ENCODE data around the gene SAAL1. TPM values are rescaled to one million over a fixed set of nuclear protein-coding genes. Genes with fewer than 3 reads are reported as not detected.

SAAL1 gene
- total RNA-seq, 1 experiment from 2014 or later = 41.2 TPM

- Histone ChIP-seq H3K79me2 (ENCODE audit: insufficient read depth, low read length) (no peaks in the 10 kb centered on the region), H3K27ac (ENCODE audit: low read depth, low read length) (no peak overlapping the region), H3K9me2 (ENCODE audit: insufficient read depth) (no peaks in the 10 kb centered on the region), H3K4me1 (ENCODE audit: control insufficient read depth in 1 of 2, insufficient read depth in 2 of 2, low read length in 2 of 2) (no peaks in the 10 kb centered on the region), H2AFZ (ENCODE audit: low read depth, low read length, poor library complexity, severe bottlenecking) (no peak overlapping the region), H3K4me3 (replicated peaks in 1 of 2; ENCODE audit: low read depth in 1 of 2, low read length in 2 of 2) (no peak overlapping the region), H3K27me3 (ENCODE audit: insufficient read depth, low read length) (no peaks in the 10 kb centered on the region), H3K36me3 (ENCODE audit: control insufficient read depth in 1 of 2, insufficient read depth in 2 of 2, low read length in 2 of 2) (no peaks in the 10 kb centered on the region), H4K20me1 (ENCODE audit: insufficient read depth) (no peaks in the 10 kb centered on the region), H3K9ac (ENCODE audit: low read length) (no peak overlapping the region), H3K9me3 (ENCODE audit: control insufficient read depth in 1 of 2, insufficient read depth in 1 of 2, low read depth in 1 of 2, low read length in 2 of 2) (no peaks in the 10 kb centered on the region), H3K4me2 (ENCODE audit: low read length) (no peak overlapping the region)
- RAD21 ChIA-PET (ENCODE audit: low non-redundant PET in 1 of 2, low total read pairs in 2 of 2, uncharacterized antibody in 2 of 2, unreplicated experiment in 2 of 2) = no interaction called here
- no peak for ATAC-seq
- no TSS peak for BruUV-seq (replicated peaks)
- CTCF ChIA-PET = no interaction called here
- no peak for DNase-seq (ENCODE audit: low read depth, low spot score)
- intact Hi-C loops (cut with micrococcal nuclease) = no loop called here
- POLR2A ChIA-PET = no interaction called here
- TF ChIP-seq SP1 (IDR thresholded peaks at IDR 0.05; ENCODE audit: low read depth) = no peak
- TF ChIP-seq SRF (IDR thresholded peaks at IDR 0.05; ENCODE audit: low read depth) = no peak
- TF ChIP-seq EZH2phosphoT487 (IDR thresholded peaks at IDR 0.05; ENCODE audit: borderline replicate concordance) = no peak
- TF ChIP-seq, protein P1, sequence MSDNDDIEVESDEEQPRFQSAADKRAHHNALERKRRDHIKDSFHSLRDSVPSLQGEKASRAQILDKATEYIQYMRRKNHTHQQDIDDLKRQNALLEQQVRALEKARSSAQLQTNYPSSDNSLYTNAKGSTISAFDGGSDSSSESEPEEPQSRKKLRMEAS (IDR thresholded peaks at IDR 0.05) = no peak
- TF ChIP-seq JUND (IDR thresholded peaks at IDR 0.05) = no peak
- TF ChIP-seq, protein P2, sequence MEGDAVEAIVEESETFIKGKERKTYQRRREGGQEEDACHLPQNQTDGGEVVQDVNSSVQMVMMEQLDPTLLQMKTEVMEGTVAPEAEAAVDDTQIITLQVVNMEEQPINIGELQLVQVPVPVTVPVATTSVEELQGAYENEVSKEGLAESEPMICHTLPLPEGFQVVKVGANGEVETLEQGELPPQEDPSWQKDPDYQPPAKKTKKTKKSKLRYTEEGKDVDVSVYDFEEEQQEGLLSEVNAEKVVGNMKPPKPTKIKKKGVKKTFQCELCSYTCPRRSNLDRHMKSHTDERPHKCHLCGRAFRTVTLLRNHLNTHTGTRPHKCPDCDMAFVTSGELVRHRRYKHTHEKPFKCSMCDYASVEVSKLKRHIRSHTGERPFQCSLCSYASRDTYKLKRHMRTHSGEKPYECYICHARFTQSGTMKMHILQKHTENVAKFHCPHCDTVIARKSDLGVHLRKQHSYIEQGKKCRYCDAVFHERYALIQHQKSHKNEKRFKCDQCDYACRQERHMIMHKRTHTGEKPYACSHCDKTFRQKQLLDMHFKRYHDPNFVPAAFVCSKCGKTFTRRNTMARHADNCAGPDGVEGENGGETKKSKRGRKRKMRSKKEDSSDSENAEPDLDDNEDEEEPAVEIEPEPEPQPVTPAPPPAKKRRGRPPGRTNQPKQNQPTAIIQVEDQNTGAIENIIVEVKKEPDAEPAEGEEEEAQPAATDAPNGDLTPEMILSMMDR (IDR thresholded peaks at IDR 0.05 in 2 of 3, conservative IDR thresholded peaks at IDR 0.05 in 1 of 3; ENCODE audit: borderline replicate concordance in 1 of 3, insufficient read depth in 1 of 3, low read depth in 2 of 3, low read length in 2 of 3) = no peak
- TF ChIP-seq YY1 (IDR thresholded peaks at IDR 0.05; ENCODE audit: extremely low read depth, insufficient replicate concordance, low read depth, low read length) = no peak
- no peak for TF ChIP-seq TCF7L2 (IDR thresholded peaks at IDR 0.05; ENCODE audit: borderline replicate concordance, extremely low read depth, insufficient read depth, insufficient read length)
- TF ChIP-seq, protein P3, sequence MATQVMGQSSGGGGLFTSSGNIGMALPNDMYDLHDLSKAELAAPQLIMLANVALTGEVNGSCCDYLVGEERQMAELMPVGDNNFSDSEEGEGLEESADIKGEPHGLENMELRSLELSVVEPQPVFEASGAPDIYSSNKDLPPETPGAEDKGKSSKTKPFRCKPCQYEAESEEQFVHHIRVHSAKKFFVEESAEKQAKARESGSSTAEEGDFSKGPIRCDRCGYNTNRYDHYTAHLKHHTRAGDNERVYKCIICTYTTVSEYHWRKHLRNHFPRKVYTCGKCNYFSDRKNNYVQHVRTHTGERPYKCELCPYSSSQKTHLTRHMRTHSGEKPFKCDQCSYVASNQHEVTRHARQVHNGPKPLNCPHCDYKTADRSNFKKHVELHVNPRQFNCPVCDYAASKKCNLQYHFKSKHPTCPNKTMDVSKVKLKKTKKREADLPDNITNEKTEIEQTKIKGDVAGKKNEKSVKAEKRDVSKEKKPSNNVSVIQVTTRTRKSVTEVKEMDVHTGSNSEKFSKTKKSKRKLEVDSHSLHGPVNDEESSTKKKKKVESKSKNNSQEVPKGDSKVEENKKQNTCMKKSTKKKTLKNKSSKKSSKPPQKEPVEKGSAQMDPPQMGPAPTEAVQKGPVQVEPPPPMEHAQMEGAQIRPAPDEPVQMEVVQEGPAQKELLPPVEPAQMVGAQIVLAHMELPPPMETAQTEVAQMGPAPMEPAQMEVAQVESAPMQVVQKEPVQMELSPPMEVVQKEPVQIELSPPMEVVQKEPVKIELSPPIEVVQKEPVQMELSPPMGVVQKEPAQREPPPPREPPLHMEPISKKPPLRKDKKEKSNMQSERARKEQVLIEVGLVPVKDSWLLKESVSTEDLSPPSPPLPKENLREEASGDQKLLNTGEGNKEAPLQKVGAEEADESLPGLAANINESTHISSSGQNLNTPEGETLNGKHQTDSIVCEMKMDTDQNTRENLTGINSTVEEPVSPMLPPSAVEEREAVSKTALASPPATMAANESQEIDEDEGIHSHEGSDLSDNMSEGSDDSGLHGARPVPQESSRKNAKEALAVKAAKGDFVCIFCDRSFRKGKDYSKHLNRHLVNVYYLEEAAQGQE (IDR thresholded peaks at IDR 0.05; ENCODE audit: low read depth) = no peak
- no peak for TF ChIP-seq CBX3 (IDR thresholded peaks at IDR 0.05; ENCODE audit: low read depth)
- TF ChIP-seq POLR2AphosphoS5 (IDR thresholded peaks at IDR 0.05; ENCODE audit: low read depth, low read length) = no peak
- no peak for TF ChIP-seq EZH2 (IDR thresholded peaks at IDR 0.05)
Observed at GRCh38 chr11:18063862-18064434, 41.9 kb downstream of the SAAL1 start.

Measured in HCT116 (cell line).